ENCODE measurements around the gene TBL1X. TPM values are rescaled to one million over a fixed set of nuclear protein-coding genes. Genes with fewer than 3 reads are reported as not detected.

The TBL1X gene
- total and polyA plus RNA-seq, 2 donors (not counting 3 experiments of a cell fraction or from before 2014, with no cell fraction given): 8.7 to 25.3 TPM

- Histone ChIP-seq H3K4me3 (replicated peaks in 1 of 3; ENCODE audit: insufficient read depth in 1 of 3, low read depth in 1 of 3, low read length in 3 of 3) (no peak overlapping the region), H3K79me2 (ENCODE audit: control insufficient read depth, insufficient read depth, low read length) (peaks cover 28% of the 10 kb centered on the region), H3K36me3 (ENCODE audit: control insufficient read depth in 2 of 2, extremely low read depth in 1 of 2, insufficient read depth in 2 of 2, low read length in 2 of 2) (no peaks in the 10 kb centered on the region), H3K9ac (replicated peaks; ENCODE audit: extremely low read depth, insufficient read depth, low read length) (no peak overlapping the region), H3K4me2 (ENCODE audit: insufficient read depth, low read length) (no peak overlapping the region), H3K4me1 (ENCODE audit: control insufficient read depth, extremely low read depth, insufficient read depth, low read length) (peaks cover 11% of the 10 kb centered on the region), H3K27me3 (ENCODE audit: control insufficient read depth in 2 of 2, insufficient read depth in 2 of 2, low read length in 2 of 2) (no peaks in the 10 kb centered on the region), H3K27ac (ENCODE audit: insufficient read depth, low read depth, low read length) (no peak overlapping the region), H3K9me3 (replicated peaks; ENCODE audit: control insufficient read depth, insufficient read depth, low read length) (no peaks in the 10 kb centered on the region), H2AFZ (ENCODE audit: low read depth, low read length) (no peak overlapping the region), H4K20me1 (replicated peaks; ENCODE audit: control insufficient read depth, extremely low read depth, insufficient read depth, low read length) (no peaks in the 10 kb centered on the region), H3K9me1 (replicated peaks; ENCODE audit: control insufficient read depth, extremely low read depth, insufficient read depth, low read length) (no peaks in the 10 kb centered on the region)
- ChIA-PET CTCF (no interaction called here), POLR2A (no interaction called here)
- dilution Hi-C loops (cut with MboI; ENCODE audit: extremely low pct_ligation_motif_present, low sequenced_read_pairs) (no loop called here), intact Hi-C loops (cut with micrococcal nuclease) (no loop called here)
- no TSS peak for BruUV-seq (replicated peaks)
- TF ChIP-seq GATA2 (IDR thresholded peaks at IDR 0.05; ENCODE audit: insufficient read depth, insufficient read length, low read depth, low read length): no peak
- TF ChIP-seq JUN (IDR thresholded peaks at IDR 0.05; ENCODE audit: borderline replicate concordance, insufficient read depth, insufficient read length, low read depth): no peak
- TF ChIP-seq CTCF (IDR thresholded peaks at IDR 0.05; ENCODE audit: extremely low read depth in 1 of 2, insufficient read depth in 1 of 2, low read depth in 1 of 2, low read length in 2 of 2): no peak
- TF ChIP-seq EZH2 (IDR thresholded peaks at IDR 0.05; ENCODE audit: borderline replicate concordance, low read depth, low read length, severe bottlenecking): no peak
- TF ChIP-seq MYC (IDR thresholded peaks at IDR 0.05; ENCODE audit: low read depth, low read length): no peak
- TF ChIP-seq FOS (IDR thresholded peaks at IDR 0.05; ENCODE audit: borderline replicate concordance, insufficient read depth, low read length): no peak
- TF ChIP-seq POLR2AphosphoS5 (IDR thresholded peaks at IDR 0.05; ENCODE audit: insufficient read depth, low read depth, low read length): no peak
- TF ChIP-seq MAX (IDR thresholded peaks at IDR 0.05; ENCODE audit: insufficient read depth, insufficient read length): no peak
- no peak for TF ChIP-seq POLR2A (IDR thresholded peaks at IDR 0.05; ENCODE audit: low read depth, low read length)
- no peak for FAIRE-seq
- DNase-seq (ENCODE audit: low read depth, low spot score): no peak
These were observed 64.4 kb downstream of the TBL1X start for GRCh38 chrX:9529223-9529622.

Data from endothelial cell of umbilical vein (primary cell).